Measurements from ENCODE around the gene STRN. TPM values are rescaled to one million over a fixed set of nuclear protein-coding genes. Genes with fewer than 3 reads are reported as not detected.
A peak's percentile ranks its signal among the peaks of the same experiment; 100 is the strongest.

Gene STRN
- total and polyA plus RNA-seq, 10 of the 15 experiments (the other 5 are each of a cell fraction or from before 2014, with no cell fraction given): 1.00 to 19.2 (median 9.1) TPM

DNA sequence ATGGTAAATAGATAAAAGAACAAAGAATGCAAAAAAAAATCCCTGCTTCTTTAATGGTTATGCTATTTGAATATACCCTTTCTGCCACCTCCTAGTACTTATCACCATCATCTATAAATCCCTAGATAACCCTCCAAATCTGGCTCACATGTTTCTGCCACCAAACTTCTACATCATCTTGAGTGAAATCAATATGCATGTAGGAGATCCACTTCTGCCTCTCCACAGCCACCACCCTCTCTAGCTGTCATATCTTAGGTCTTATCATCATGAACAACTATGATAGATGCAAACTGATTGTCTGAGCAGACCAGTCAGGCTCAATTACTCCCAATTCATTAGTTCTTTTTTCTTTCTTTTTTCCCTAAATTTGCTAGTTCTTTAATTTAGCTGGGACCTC lies 55.3 kb downstream of the STRN start (continued):
- TF ChIP-seq, protein P1, sequence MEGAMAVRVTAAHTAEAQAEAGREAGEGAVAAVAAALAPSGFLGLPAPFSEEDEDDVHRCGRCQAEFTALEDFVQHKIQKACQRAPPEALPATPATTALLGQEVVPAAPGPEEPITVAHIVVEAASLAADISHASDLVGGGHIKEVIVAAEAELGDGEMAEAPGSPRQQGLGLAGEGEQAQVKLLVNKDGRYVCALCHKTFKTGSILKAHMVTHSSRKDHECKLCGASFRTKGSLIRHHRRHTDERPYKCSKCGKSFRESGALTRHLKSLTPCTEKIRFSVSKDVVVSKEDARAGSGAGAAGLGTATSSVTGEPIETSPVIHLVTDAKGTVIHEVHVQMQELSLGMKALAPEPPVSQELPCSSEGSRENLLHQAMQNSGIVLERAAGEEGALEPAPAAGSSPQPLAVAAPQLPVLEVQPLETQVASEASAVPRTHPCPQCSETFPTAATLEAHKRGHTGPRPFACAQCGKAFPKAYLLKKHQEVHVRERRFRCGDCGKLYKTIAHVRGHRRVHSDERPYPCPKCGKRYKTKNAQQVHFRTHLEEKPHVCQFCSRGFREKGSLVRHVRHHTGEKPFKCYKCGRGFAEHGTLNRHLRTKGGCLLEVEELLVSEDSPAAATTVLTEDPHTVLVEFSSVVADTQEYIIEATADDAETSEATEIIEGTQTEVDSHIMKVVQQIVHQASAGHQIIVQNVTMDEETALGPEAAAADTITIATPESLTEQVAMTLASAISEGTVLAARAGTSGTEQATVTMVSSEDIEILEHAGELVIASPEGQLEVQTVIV (IDR thresholded peaks at IDR 0.05; ENCODE audit: borderline replicate concordance, partially characterized antibody): no peak
- TF ChIP-seq SIX5 (IDR thresholded peaks at IDR 0.05; ENCODE audit: low read depth, low read length, severe bottlenecking): no peak
- TF ChIP-seq, protein P2, sequence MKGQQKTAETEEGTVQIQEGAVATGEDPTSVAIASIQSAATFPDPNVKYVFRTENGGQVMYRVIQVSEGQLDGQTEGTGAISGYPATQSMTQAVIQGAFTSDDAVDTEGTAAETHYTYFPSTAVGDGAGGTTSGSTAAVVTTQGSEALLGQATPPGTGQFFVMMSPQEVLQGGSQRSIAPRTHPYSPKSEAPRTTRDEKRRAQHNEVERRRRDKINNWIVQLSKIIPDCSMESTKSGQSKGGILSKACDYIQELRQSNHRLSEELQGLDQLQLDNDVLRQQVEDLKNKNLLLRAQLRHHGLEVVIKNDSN (IDR thresholded peaks at IDR 0.05; ENCODE audit: borderline replicate concordance, extremely low read length, insufficient read depth, low read depth, low read length): no peak
- no peak for TF ChIP-seq NRF1 (conservative IDR thresholded peaks at IDR 0.05; ENCODE audit: low read depth, low read length)

DNA sequence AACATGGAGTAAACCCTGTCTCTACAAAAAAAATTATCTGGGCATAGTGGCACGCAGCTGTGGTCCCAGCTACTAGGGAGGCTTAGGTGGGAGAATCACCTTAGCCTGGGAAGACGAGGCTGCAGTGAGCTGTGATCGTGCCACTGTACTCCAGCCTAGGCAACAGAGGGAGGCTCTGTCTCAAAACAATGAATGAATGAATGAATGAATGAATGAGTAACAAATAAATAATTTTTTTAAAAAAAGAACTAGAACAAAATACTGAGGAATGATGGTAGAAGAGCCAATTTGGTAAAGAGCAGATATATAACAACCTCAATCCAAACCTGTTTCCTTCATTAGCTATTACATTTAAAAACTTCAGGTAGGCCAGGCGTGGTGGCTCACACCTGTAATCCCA lies 60.1 kb downstream of the STRN start:
- ChIA-PET CTCF (interaction anchor here (1.8 kb wide), 1 partner anchor 13 kb away, joined by 8 read pairs; no protein-coding TSS in a partner anchor), RAD21 (ENCODE audit: unreplicated experiment) (no interaction called here), SMC1A (ENCODE audit: uncharacterized antibody, unreplicated experiment) (no interaction called here), POLR2A (no interaction called here)
- no peak overlapping the region for H3K9ac ChIP-seq (ENCODE audit: control insufficient read depth, insufficient read depth, low read length)
- H3K4me2 ChIP-seq (ENCODE audit: control insufficient read depth, insufficient read depth): no peak overlapping the region
- no peak for TF ChIP-seq MTA3 (IDR thresholded peaks at IDR 0.05; ENCODE audit: borderline replicate concordance, low read length)
- peak; percentile 74; the same call in 1 of the 2 replicates for TF ChIP-seq ZNF24 (IDR thresholded peaks at IDR 0.05)
- TF ChIP-seq JUND (IDR thresholded peaks at IDR 0.05; ENCODE audit: low read depth, low read length): no peak
- TF ChIP-seq TCF7 (IDR thresholded peaks at IDR 0.05; ENCODE audit: borderline replicate concordance): no peak
- TF ChIP-seq, protein P3, sequence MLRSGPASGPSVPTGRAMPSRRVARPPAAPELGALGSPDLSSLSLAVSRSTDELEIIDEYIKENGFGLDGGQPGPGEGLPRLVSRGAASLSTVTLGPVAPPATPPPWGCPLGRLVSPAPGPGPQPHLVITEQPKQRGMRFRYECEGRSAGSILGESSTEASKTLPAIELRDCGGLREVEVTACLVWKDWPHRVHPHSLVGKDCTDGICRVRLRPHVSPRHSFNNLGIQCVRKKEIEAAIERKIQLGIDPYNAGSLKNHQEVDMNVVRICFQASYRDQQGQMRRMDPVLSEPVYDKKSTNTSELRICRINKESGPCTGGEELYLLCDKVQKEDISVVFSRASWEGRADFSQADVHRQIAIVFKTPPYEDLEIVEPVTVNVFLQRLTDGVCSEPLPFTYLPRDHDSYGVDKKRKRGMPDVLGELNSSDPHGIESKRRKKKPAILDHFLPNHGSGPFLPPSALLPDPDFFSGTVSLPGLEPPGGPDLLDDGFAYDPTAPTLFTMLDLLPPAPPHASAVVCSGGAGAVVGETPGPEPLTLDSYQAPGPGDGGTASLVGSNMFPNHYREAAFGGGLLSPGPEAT (IDR thresholded peaks at IDR 0.05; ENCODE audit: low read depth): no peak
- TF ChIP-seq, protein P4, sequence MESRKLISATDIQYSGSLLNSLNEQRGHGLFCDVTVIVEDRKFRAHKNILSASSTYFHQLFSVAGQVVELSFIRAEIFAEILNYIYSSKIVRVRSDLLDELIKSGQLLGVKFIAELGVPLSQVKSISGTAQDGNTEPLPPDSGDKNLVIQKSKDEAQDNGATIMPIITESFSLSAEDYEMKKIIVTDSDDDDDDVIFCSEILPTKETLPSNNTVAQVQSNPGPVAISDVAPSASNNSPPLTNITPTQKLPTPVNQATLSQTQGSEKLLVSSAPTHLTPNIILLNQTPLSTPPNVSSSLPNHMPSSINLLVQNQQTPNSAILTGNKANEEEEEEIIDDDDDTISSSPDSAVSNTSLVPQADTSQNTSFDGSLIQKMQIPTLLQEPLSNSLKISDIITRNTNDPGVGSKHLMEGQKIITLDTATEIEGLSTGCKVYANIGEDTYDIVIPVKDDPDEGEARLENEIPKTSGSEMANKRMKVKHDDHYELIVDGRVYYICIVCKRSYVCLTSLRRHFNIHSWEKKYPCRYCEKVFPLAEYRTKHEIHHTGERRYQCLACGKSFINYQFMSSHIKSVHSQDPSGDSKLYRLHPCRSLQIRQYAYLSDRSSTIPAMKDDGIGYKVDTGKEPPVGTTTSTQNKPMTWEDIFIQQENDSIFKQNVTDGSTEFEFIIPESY (IDR thresholded peaks at IDR 0.05): no peak
- TF ChIP-seq, protein P2 (IDR thresholded peaks at IDR 0.05; ENCODE audit: borderline replicate concordance, extremely low read length, insufficient read depth, low read depth, low read length): no peak
- H3K4me3 ChIP-seq: no peak overlapping the region
- no peak for ATAC-seq
- FAIRE-seq: no peak
- H3K36me3 ChIP-seq (ENCODE audit: control insufficient read depth in 2 of 2, insufficient read depth in 2 of 2, low read length in 1 of 2): no peaks in the 10 kb centered on the region; a peak in 1 of 4 replicates
- H3K79me2 ChIP-seq (ENCODE audit: control insufficient read depth, insufficient read depth, low read length): no peaks in the 10 kb centered on the region
- no peaks in the 10 kb centered on the region for H3K27me3 ChIP-seq (replicated peaks in 1 of 2; ENCODE audit: control insufficient read depth in 2 of 2, insufficient read depth in 2 of 2, low read length in 1 of 2)
- H3K9me3 ChIP-seq (replicated peaks; ENCODE audit: control insufficient read depth, insufficient read depth, low read length): no peaks in the 10 kb centered on the region
- in situ Hi-C loops (cut with MboI) (no loop called here), intact Hi-C loops (cut with micrococcal nuclease; ENCODE audit: unreplicated experiment) (no loop called here)
- H3K27ac ChIP-seq (ENCODE audit: control insufficient read depth, insufficient read depth): no peak overlapping the region
- no peak overlapping the region for H2AFZ ChIP-seq (ENCODE audit: control insufficient read depth, low read depth, low read length)
- BruUV-seq (replicated peaks): no TSS peak
- 96% methylated on average over 4 of the region's 4 CpGs for WGBS (ENCODE audit: insufficient coverage, insufficient replicate concordance, low lambda C conversion rate, missing lambda C conversion rate)
- no peaks in the 10 kb centered on the region for H3K4me1 ChIP-seq (ENCODE audit: control insufficient read depth, insufficient read depth, low read length)
- DNase-seq (ENCODE audit: low read depth, low spot score): no peak
- H4K20me1 ChIP-seq (ENCODE audit: control insufficient read depth, insufficient read depth): no peaks in the 10 kb centered on the region

All from GM12878 (cell line).